CD4-positive, alpha-beta memory T cell (primary cell): ENCODE data around the gene NSUN3. TPM values are rescaled to one million over a fixed set of nuclear protein-coding genes. Genes with fewer than 3 reads are reported as not detected.

ENCODE experiments used
- CTCF ChIA-PET: fragments of 350-600 bp; sonication (Branson Sonifier 250); formaldehyde crosslinking; loops from one replicate; lab custom pipeline; 2021; ENCODE audit warnings: inconsistent platforms; ENCODE audit not compliant: partially characterized antibody; lab: Charles Lee
- POLR2A ChIA-PET: fragments of 350-600 bp; sonication (Branson Sonifier 250); formaldehyde crosslinking; loops from one replicate; lab custom pipeline; 2021; ENCODE audit not compliant: partially characterized antibody; lab: Charles Lee
- DNase-seq, 5 donors: peaks; one replicate each; pipeline versions ENCODE4 v3.0.0 to v3.0.0-alpha.2; 2020 to 2022; ENCODE audit warnings: mixed read lengths in 1 of 5
- H3K27ac ChIP-seq: one replicate; pipeline ENCODE4 v1.7.0; 2013; ENCODE audit warnings: low read depth, low read length
- H3K27me3 ChIP-seq: 2 replicates; pipeline ENCODE4 v1.7.0; 2013; ENCODE audit warnings: mild to moderate bottlenecking, low read length, moderate library complexity; ENCODE audit not compliant: insufficient read depth
- H3K36me3 ChIP-seq: 2 replicates; pipeline ENCODE4 v1.7.0; 2013; ENCODE audit warnings: mild to moderate bottlenecking, low read length, moderate library complexity; ENCODE audit not compliant: insufficient read depth
- H3K4me1 ChIP-seq: 2 replicates; pipeline ENCODE4 v1.7.0; 2013; ENCODE audit warnings: mild to moderate bottlenecking, low read length, moderate library complexity; ENCODE audit not compliant: insufficient read depth
- H3K4me3 ChIP-seq, 2 donors: one replicate each; pipeline ENCODE4 v1.7.0; 2013; ENCODE audit warnings: low read length in 2 of 2, mild to moderate bottlenecking in 1 of 2
- H3K9me3 ChIP-seq, 2 donors: one replicate each; pipeline ENCODE4 v1.7.0; 2013; ENCODE audit warnings: low read length in 2 of 2, control low read depth in 1 of 2; ENCODE audit not compliant: control insufficient read depth in 1 of 2
- H3K27ac Mint-ChIP-seq, 7 donors: one replicate each; pipeline ENCODE4 v1.8.0; 2020 to 2021; ENCODE audit warnings: mixed read lengths in 7 of 7, mild to moderate bottlenecking in 6 of 7, inconsistent platforms in 3 of 7, moderate library complexity in 3 of 7
- H3K27me3 Mint-ChIP-seq, 2 donors: one replicate each; pipeline ENCODE4 v1.8.0; 2020 to 2021; ENCODE audit warnings: mixed read lengths in 2 of 2
- H3K36me3 Mint-ChIP-seq, 2 donors: one replicate each; pipeline ENCODE4 v1.8.0; 2020 to 2021; ENCODE audit warnings: mixed read lengths in 2 of 2, inconsistent platforms in 1 of 2, mild to moderate bottlenecking in 1 of 2
- H3K4me1 Mint-ChIP-seq, 4 donors: one replicate each; pipeline ENCODE4 v1.8.0; 2020 to 2021; ENCODE audit warnings: mixed read lengths in 4 of 4, mild to moderate bottlenecking in 1 of 4
- H3K4me3 Mint-ChIP-seq, 8 donors: one replicate each; pipeline ENCODE4 v1.8.0; 2020 to 2021; ENCODE audit warnings: mixed read lengths in 8 of 8, mild to moderate bottlenecking in 7 of 8, moderate library complexity in 6 of 8, inconsistent platforms in 3 of 8
- H3K9me3 Mint-ChIP-seq, 8 donors: one replicate each; pipeline ENCODE4 v1.8.0; 2020 to 2021; ENCODE audit warnings: mixed read lengths in 8 of 8, mild to moderate bottlenecking in 5 of 8, inconsistent platforms in 3 of 8, moderate library complexity in 1 of 8
- intact Hi-C: fragments of 100-400 bp; cut with micrococcal nuclease; formaldehyde crosslinking; loops from one replicate; pipeline ENCODE4 v1.15.1; 2023
- polyA plus RNA-seq, 2 donors: library from polyadenylated mRNA; unstranded; fragments of 300-500 nt; fragmentation: Illumina TruSeq; gene quantifications; one replicate each; pipeline ENCODE4 v1.2.3, GENCODE V29; 2021
- total RNA-seq, 2 experiments: library from RNA; stranded (reverse); gene quantifications; one replicate each; pipeline ENCODE4 v1.2.3, GENCODE V29; 2021

The NSUN3 gene
- total and polyA plus RNA-seq, 4 experiments from 2014 or later, result 10.0 to 23.1 (median 16.2) TPM

- H3K27ac ChIP-seq, result no peak overlapping the region
- no peak for DNase-seq
- no peak overlapping the region for H3K27ac Mint-ChIP-seq
- no peaks in the 10 kb centered on the region for H3K27me3 ChIP-seq
- no peak overlapping the region for H3K4me3 Mint-ChIP-seq
- H3K9me3 ChIP-seq, result no peaks in the 10 kb centered on the region
- CTCF ChIA-PET, result no interaction called here
- no peaks in the 10 kb centered on the region for H3K27me3 Mint-ChIP-seq
- H3K9me3 Mint-ChIP-seq, result peaks cover 0 to 2% (median 0%) of the 10 kb centered on the region in 8 donors
- no peaks in the 10 kb centered on the region for H3K36me3 Mint-ChIP-seq
- no peak overlapping the region for H3K4me3 ChIP-seq
- POLR2A ChIA-PET, result no interaction called here
- no peaks in the 10 kb centered on the region for H3K4me1 ChIP-seq
- intact Hi-C loops, result no loop called here
- H3K4me1 Mint-ChIP-seq, result peaks cover 0 to 1% (median 0%) of the 10 kb centered on the region in 4 donors
- H3K36me3 ChIP-seq, result no peaks in the 10 kb centered on the region
Observed at GRCh38 chr3:94137377-94137776, 74.5 kb downstream of the NSUN3 start.

GRCh38 chr3:94146455-94146854 is 83.6 kb downstream of the NSUN3 start:
- POLR2A ChIA-PET, result no interaction called here

GRCh38 chr3:94147012-94147411 is 84.2 kb downstream of the NSUN3 start:
- H3K36me3 ChIP-seq, result no peaks in the 10 kb centered on the region
- H3K27me3 ChIP-seq, result no peaks in the 10 kb centered on the region
- Mint-ChIP-seq H3K36me3 (no peaks in the 10 kb centered on the region), H3K4me3 (no peak overlapping the region), H3K9me3 (peaks cover 0 to 4% (median 0%) of the 10 kb centered on the region in 8 donors), H3K4me1 (no peaks in the 10 kb centered on the region), H3K27me3 (peaks cover 3 to 7% of the 10 kb centered on the region in 2 donors), H3K27ac (no peak overlapping the region)
- POLR2A ChIA-PET, result no interaction called here
- DNase-seq, result no peak
- H3K4me1 ChIP-seq, result no peaks in the 10 kb centered on the region
- intact Hi-C loops, result no loop called here
- no peak overlapping the region for H3K4me3 ChIP-seq
- H3K27ac ChIP-seq, result no peak overlapping the region
- H3K9me3 ChIP-seq, result no peaks in the 10 kb centered on the region
- CTCF ChIA-PET, result no interaction called here

More at GRCh38 chr3:94146455-94146854, 83.6 kb downstream of the NSUN3 start:
- Histone ChIP-seq H3K27ac (no peak overlapping the region), H3K36me3 (no peaks in the 10 kb centered on the region), H3K27me3 (no peaks in the 10 kb centered on the region), H3K4me1 (no peaks in the 10 kb centered on the region), H3K4me3 (no peak overlapping the region), H3K9me3 (no peaks in the 10 kb centered on the region)
- no peaks in the 10 kb centered on the region for H3K4me1 Mint-ChIP-seq
- no peak overlapping the region for H3K4me3 Mint-ChIP-seq
- no peak for DNase-seq
- CTCF ChIA-PET, result no interaction called here
- H3K27ac Mint-ChIP-seq, result no peak overlapping the region
- peaks cover 3 to 7% of the 10 kb centered on the region in 2 donors for H3K27me3 Mint-ChIP-seq
- H3K9me3 Mint-ChIP-seq, result peaks cover 0 to 4% (median 0%) of the 10 kb centered on the region in 8 donors
- H3K36me3 Mint-ChIP-seq, result no peaks in the 10 kb centered on the region
- intact Hi-C loops, result no loop called here

- H3K27me3 Mint-ChIP-seq, result peaks cover 3 to 10% of the 10 kb centered on the region in 2 donors
- no peak overlapping the region for H3K27ac Mint-ChIP-seq
- no peak overlapping the region for H3K4me3 Mint-ChIP-seq
- no peak for DNase-seq
- ChIA-PET CTCF (no interaction called here), POLR2A (no interaction called here)
- Histone ChIP-seq H3K4me3 (no peak overlapping the region), H3K4me1 (no peaks in the 10 kb centered on the region), H3K36me3 (no peaks in the 10 kb centered on the region), H3K27me3 (no peaks in the 10 kb centered on the region), H3K27ac (no peak overlapping the region), H3K9me3 (no peaks in the 10 kb centered on the region)
- peaks cover 0 to 4% (median 0%) of the 10 kb centered on the region in 8 donors for H3K9me3 Mint-ChIP-seq
- no peaks in the 10 kb centered on the region for H3K4me1 Mint-ChIP-seq
- intact Hi-C loops, result no loop called here
- no peaks in the 10 kb centered on the region for H3K36me3 Mint-ChIP-seq
Observed at GRCh38 chr3:94150113-94150512, 87.3 kb downstream of the NSUN3 start.

GRCh38 chr3:94156626-94157025 is 93.8 kb downstream of the NSUN3 start:
- Mint-ChIP-seq H3K9me3 (no peaks in the 10 kb centered on the region), H3K4me1 (no peaks in the 10 kb centered on the region), H3K36me3 (no peaks in the 10 kb centered on the region), H3K27me3 (peaks cover 8 to 9% of the 10 kb centered on the region in 2 donors), H3K4me3 (no peak overlapping the region), H3K27ac (no peak overlapping the region)
- no peak for DNase-seq
- POLR2A ChIA-PET, result no interaction called here
- Histone ChIP-seq H3K36me3 (no peaks in the 10 kb centered on the region), H3K4me1 (no peaks in the 10 kb centered on the region), H3K9me3 (no peaks in the 10 kb centered on the region), H3K4me3 (no peak overlapping the region), H3K27ac (no peak overlapping the region), H3K27me3 (no peaks in the 10 kb centered on the region)
- intact Hi-C loops, result no loop called here
- CTCF ChIA-PET, result no interaction called here

GRCh38 chr3:94158512-94158911 is 95.7 kb downstream of the NSUN3 start:
- CTCF ChIA-PET, result no interaction called here
- Mint-ChIP-seq H3K36me3 (no peaks in the 10 kb centered on the region), H3K4me1 (no peaks in the 10 kb centered on the region)

GRCh38 chr3:94159062-94159828 is 96.4 kb downstream of the NSUN3 start:
- no peaks in the 10 kb centered on the region for H3K9me3 ChIP-seq
- no peaks in the 10 kb centered on the region for H3K4me1 ChIP-seq
- no peak for DNase-seq
- no peak overlapping the region for H3K27ac ChIP-seq
- Mint-ChIP-seq H3K4me3 (no peak overlapping the region), H3K27ac (no peak overlapping the region), H3K9me3 (no peaks in the 10 kb centered on the region), H3K36me3 (no peaks in the 10 kb centered on the region), H3K27me3 (peaks cover 5 to 9% of the 10 kb centered on the region in 2 donors), H3K4me1 (no peaks in the 10 kb centered on the region)
- no peak overlapping the region for H3K4me3 ChIP-seq
- intact Hi-C loops, result no loop called here
- CTCF ChIA-PET, result no interaction called here
- POLR2A ChIA-PET, result no interaction called here
- no peaks in the 10 kb centered on the region for H3K27me3 ChIP-seq
- no peaks in the 10 kb centered on the region for H3K36me3 ChIP-seq

More at GRCh38 chr3:94158512-94158911, 95.7 kb downstream of the NSUN3 start:
- H3K27me3 ChIP-seq, result no peaks in the 10 kb centered on the region
- no peaks in the 10 kb centered on the region for H3K4me1 ChIP-seq
- no peak overlapping the region for H3K27ac Mint-ChIP-seq
- no peaks in the 10 kb centered on the region for H3K9me3 ChIP-seq
- H3K4me3 ChIP-seq, result no peak overlapping the region
- H3K4me3 Mint-ChIP-seq, result no peak overlapping the region
- H3K36me3 ChIP-seq, result no peaks in the 10 kb centered on the region
- no peaks in the 10 kb centered on the region for H3K9me3 Mint-ChIP-seq
- intact Hi-C loops, result no loop called here
- no peak for DNase-seq
- no peak overlapping the region for H3K27ac ChIP-seq
- peaks cover 5 to 9% of the 10 kb centered on the region in 2 donors for H3K27me3 Mint-ChIP-seq
- POLR2A ChIA-PET, result no interaction called here
